ENCODE measurements around the gene NLGN4Y.

Gene NLGN4Y

GRCh38 chrY:14524272-14525231, at the start of gene NLGN4Y:
Gene NLGN4Y (plus strand): TSS chrY:14524529. CDS start chrY:14622120, 97,591 bp downstream.
- DNase-seq (ENCODE audit: low read depth), result peak; percentile 9

DNA sequence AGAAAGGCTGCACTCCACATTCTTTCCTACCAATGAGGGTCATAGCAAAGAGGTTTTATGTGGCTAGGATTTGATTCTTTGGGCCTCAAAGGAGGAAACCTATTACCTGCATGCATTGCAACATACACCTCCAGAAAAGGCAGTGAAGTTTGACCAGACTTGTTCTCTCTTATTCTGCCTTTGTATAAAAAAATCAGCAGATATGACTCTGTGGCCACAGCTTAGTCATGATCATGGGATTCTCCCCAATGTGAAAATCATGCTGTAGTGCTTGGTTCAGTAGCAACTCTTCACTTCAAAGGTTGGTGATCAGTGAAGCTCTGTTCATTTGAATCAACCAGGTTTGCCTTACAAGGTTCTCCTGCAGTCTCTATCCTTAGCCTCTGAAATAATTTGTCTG, 38.4 kb upstream of the NLGN4Y start:
- no peak for DNase-seq (ENCODE audit: low read depth)

DNA sequence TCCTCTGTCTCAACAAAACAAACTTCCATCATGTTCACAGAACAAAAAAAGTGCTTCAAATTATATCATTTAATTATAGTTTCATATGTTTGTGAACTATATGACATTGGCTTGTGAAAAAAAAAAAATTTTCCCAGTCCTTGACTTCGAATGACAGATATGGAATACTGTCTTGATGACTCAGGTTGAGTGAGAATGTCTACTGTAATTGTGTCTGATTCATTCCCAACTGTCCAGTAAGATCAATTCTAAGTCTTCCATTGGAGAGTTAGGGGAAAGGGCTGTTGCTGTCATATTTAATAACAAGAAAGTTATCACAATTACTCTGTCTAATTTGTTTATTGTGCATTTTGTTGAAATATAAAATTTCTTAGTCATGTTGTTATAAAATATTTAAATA, 34.1 kb upstream of the NLGN4Y start:
- no peak for DNase-seq (ENCODE audit: low read depth)

GRCh38 chrY:14498071-14498470, 26.3 kb upstream of the NLGN4Y start:
- DNase-seq (ENCODE audit: low read depth), result no peak

- no peak for DNase-seq (ENCODE audit: low read depth)
These were observed 19.7 kb upstream of the NLGN4Y start for GRCh38 chrY:14504592-14504991.

DNA sequence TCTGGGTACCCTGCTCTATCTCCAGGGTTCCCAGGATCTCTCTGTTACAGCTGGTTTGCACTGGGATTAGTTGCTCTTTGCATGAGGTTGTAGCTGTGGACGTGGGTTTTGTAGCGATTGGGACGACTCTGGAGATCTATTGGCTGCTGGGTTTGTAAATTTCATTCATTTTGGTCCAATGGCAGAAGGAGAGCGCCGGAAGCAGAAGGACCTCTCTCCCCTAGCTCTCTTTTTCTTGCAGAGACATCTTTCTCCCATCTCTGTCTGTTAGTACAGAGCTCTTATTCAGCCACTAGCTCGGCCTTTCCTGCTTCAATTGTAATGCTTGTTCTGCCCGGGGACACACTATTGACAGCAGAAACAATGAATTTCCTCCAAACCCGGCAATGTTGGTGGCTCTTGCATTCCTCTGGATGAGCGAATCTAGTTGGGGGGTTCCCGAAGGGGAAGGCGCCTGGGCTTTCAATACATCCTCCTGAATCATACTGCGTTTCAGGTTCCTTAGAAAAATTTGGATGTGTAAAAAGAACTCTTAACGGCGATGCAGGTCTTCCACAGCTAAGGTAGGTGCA, 1.9 kb upstream of the NLGN4Y start:
- no peak for DNase-seq (ENCODE audit: low read depth)

- no peak for DNase-seq (ENCODE audit: low read depth)
These were observed 648 bp upstream of the NLGN4Y start for GRCh38 chrY:14523491-14524271.

GRCh38 chrY:14525315-14525714, 986 bp downstream of the NLGN4Y start:
- DNase-seq (ENCODE audit: low read depth), result peak; percentile 6

- no peak for DNase-seq (ENCODE audit: low read depth)
These were observed 4.0 kb downstream of the NLGN4Y start for GRCh38 chrY:14528361-14528760.

DNA sequence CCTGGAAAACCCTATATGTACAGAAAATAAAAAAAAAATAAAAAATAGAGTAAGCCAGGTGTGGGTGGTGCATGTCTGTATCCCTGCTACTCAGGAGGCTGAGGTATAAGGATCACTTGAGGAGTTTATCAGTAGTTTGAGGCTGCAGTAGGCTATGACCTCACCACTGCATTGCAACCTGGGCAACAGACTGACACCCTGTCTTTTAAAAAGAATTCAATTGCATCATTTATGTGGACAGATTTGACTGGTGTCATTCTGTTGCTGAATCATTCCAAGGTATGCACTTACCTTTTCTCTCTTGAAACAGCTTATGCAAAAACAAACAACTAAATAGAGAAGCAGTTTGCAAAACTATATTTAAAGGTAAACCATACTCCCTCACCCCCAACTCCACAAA, 12.4 kb downstream of the NLGN4Y start:
- DNase-seq (ENCODE audit: low read depth), result no peak

GRCh38 chrY:14543506-14543905, 19.2 kb downstream of the NLGN4Y start:
- DNase-seq (ENCODE audit: low read depth), result no peak

- DNase-seq (ENCODE audit: low read depth), result no peak
These were observed 57.0 kb downstream of the NLGN4Y start for GRCh38 chrY:14581294-14581693.

DNA sequence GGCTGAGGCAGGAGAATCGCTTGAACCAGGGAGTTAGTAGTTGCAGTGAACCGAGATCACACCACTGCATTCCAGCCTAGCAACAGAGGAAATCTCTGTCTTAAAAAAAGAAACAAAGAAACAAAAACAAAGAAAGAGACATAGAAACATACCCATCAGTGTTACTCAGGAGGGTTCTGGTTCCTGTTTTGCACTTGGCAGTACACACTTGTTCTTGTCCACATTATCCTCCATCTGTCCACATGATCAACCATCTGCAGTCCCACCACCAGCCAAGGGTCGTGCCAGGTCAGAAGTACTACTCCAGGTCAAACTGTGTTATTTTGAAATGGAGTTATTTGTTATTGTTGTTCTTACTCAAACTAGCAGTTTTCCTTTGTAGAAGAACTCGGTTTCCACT, 62.4 kb downstream of the NLGN4Y start:
- DNase-seq (ENCODE audit: low read depth), result peak; percentile 29

DNA sequence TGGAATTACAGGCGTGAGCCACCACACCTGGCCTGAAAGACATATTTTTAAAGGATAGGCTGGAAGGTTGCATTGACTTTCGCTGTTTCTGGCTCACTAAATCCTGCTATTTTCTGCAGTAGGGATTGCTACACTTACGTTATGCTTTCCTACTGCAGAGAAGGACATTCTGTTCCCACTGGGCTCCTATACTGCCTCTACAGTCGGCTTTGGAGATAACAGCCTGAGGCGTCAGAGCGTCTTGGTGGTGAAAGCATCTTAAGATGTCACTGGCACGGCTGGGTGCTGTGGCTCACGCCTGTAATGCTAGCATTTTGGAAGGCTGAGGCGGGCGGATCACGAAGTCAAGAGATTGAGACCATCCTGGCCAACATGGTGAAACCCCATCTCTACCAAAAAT, 77.0 kb downstream of the NLGN4Y start:
- DNase-seq (ENCODE audit: low read depth), result no peak

GRCh38 chrY:14617625-14618024, 93.3 kb downstream of the NLGN4Y start:
- no peak for DNase-seq (ENCODE audit: low read depth)

- no peak for DNase-seq (ENCODE audit: low read depth)
These were observed 94.2 kb downstream of the NLGN4Y start for GRCh38 chrY:14618513-14618912.

- no peak for DNase-seq (ENCODE audit: low read depth)
These were observed 103.9 kb downstream of the NLGN4Y start for GRCh38 chrY:14628208-14628607.

- DNase-seq (ENCODE audit: low read depth), result no peak
These were observed 107.3 kb downstream of the NLGN4Y start for GRCh38 chrY:14631676-14632075.

DNA sequence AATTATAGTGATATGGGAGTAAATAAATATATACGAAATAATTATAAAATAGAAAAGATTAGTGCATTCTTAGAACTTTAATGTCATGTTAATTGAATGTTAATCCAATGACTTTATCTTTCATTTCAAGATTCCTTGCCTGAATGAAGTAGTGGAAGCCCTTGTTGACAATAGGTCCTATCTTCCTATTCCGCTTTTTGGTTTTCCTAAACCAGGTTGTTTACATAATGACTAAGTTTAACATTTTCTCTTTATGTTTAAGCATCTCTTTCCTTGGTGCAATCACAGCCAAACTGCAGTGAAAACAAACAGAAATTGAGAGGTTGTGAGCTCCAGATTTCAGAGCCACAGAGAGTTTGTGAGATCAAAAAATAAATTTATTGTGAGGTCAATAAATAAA, 109.4 kb downstream of the NLGN4Y start:
- DNase-seq (ENCODE audit: low read depth), result no peak

DNA sequence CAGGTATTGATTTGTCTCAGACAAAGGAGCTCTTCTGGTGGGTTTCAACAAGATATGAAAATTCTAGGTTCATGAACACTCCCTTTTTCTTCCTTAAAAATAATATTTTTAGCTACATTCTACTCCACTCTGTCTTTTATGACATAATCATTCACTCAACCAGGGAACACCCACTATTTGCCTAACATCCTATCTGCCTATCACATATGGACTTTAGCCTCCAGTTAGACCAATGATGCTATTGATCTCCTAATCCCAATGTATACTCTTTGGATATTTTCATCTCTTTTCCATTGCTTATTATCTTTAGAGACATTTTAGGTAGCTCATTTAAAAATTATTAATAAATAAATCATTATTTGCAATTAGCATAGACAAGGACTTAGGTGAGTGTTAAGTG, 110.6 kb downstream of the NLGN4Y start:
- DNase-seq (ENCODE audit: low read depth), result no peak

GRCh38 chrY:14637551-14637950, 113.2 kb downstream of the NLGN4Y start:
- no peak for DNase-seq (ENCODE audit: low read depth)

- DNase-seq (ENCODE audit: low read depth), result no peak
These were observed 117.5 kb downstream of the NLGN4Y start for GRCh38 chrY:14641853-14642252.
